GF-D8 (cell line): ENCODE data around the gene ESPN.
"Not testable (repeated sequence)": the region's sequence is repeated elsewhere in the genome, so short reads cannot be mapped to it uniquely, and the experiment has no call there.

Source experiments
- DNase-seq: peaks from one replicate; lab custom pipeline; 2025; lab: John Stamatoyannopoulos, UW

ESPN gene

GRCh38 chr1:6427441-6428390, 3.1 kb downstream of the ESPN start:
- no peak for DNase-seq

DNA sequence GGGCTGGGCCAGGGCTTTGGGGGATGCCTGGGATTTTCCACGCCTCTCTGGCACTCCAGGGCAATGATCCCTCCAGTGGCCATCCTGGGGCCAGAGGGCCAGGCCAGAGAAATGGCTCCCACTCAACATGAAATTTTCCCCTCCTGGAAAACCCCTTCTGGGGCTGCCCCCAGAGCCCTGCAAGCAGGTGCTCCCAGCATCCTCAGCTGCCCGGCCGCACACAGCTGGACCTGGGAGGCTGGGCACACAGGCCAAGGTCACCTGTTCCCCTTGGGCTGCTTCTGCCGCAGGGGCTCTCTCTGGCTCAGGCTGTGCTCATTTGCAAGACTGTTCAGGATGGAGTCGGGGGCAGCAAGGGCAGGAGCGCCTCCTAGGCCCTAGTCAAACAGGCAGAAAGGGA, 3.9 kb downstream of the ESPN start:
- not testable (repeated sequence) for DNase-seq

DNA sequence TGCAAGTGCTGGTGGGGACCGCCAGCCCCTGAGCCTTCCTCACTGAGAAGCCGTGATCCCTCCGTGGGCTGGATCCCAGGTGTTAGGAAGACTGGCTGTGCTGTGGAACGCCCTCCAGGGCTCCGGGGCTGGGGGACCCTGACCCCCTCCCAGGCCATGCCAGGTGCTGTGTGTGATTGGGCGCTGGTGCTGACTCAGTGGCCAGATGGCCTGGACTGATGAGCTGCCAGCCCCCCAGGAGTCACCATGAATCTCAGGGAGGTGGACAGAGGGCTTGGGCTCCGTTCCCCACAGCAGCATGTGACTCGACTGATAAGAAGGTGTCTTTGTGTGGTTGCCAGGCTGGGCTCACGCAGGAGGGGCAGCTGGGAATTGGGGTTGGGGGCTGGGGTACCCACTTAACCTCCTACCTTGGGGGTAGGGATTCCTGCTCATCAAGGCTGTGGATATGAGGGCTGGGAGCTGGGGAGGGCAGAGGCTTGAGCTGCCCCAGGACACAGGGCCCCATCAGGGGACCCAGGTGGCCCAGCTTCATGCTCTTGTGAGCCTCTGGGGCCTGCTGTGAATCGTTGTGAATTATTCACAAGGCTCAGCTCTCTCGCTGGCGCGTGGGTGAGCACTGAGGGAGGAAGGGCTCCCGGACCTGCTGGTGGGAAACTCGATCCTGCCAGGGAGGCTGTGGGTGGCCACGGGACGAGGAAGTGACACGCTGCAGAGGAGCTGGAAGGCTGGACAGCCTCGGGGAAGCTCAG, 5.3 kb downstream of the ESPN start:
- not testable (repeated sequence) for DNase-seq

DNA sequence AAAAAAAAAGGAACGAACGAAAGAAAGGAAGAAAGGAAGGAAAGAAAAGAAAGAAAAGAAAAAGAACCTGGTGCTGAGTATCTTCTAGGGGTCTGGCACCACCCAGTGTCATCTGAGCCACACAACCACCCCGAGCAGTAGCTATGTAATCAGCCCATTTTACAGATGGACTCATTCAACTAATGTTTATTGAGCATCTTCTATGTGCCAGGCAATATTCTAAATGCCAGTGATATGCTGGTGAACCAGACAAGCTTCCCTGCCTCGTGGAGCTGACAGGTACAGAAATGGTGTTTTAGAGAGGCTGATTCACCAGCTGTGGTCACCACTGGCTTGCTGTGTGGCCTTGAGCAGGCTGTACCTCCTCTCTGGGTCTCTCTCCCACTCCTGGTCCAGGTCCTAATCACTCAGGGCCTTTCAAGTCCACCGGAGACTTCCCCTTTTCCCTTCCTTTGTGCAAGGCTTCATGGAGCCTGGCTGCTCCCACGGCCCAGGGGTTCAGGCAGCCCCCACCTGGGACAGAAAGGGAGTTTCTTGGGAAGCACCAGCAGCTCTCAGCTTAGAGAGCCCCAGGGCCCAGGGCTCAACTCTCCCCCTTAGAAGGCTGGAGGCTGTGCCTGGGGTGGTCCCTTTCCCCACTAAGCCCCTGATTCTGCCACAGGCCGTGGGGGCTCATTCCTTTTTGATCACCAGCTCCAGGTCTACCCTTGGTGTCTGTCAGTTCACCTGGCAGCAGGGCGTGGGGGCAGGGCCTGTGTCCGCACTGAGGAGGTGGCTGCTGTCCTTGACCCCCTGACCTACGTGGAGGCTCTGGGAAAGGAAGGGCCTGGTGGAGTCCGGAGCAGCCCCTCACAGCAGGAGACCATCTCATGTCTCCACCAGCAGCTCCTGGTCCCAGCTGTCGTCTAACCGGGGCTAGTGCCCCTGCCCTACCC, 7.3 kb downstream of the ESPN start:
- not testable (repeated sequence) for DNase-seq

DNA sequence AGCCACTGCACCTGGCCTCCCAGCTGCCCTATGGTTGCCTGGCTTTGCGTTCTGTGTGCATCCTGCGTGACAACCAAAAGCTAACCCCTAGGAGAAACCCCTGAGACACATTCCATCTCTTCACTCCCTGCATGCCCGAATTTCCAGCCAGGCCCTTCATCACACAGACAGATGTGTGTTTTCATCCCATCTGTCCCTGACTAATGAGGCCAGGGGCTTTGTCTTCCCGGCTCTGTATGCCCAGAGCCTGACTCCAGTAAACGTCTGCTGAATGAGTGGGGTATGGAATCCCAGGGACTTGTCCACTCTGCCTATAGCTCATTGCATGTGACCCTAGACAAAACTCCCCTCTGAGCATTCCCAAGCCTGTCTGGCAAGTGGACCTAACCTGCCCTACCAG, 9.6 kb downstream of the ESPN start:
- no peak for DNase-seq

DNA sequence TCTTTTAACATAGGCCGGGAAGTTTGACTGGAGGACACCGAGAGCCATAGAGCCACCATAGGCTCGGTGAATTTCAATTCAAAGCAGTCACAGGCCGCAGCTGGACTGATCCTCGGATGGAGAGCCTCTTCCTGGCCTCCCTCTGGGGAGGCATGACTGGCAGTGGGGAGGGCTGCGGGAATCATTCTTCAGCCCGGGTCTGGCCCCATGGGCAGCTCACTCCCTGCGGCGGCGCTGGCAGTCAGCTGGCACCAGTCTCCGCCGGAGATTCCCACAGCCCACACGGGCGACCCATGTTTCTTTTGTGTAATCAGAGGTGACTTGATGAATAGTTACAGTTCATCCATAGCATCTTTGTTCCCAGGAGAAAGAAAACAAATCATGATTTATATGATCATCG, 10.6 kb downstream of the ESPN start:
- DNase-seq: no peak

DNA sequence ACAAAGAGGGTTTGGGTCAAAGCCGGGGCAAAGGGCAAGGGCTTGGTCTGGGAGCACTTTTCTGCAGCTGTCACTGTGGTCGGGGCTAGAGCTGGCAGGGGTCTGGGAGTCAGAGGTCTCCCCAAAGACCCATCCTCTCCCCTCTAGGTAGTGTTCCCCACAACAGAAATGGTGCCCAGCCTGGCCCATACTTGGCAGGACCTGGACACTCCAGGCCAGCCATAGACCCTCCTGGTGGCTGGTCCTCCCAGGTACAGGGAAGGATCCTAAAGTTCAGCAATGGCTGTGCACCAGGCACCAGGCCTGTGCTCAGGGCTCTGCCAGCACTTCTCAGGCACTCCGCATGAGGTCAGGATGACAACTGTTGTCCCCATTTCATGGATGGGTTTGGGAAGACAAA, 11.0 kb downstream of the ESPN start:
- DNase-seq: no peak

- DNase-seq: not testable (repeated sequence)
Observed at GRCh38 chr1:6436277-6436676, 11.7 kb downstream of the ESPN start.

DNA sequence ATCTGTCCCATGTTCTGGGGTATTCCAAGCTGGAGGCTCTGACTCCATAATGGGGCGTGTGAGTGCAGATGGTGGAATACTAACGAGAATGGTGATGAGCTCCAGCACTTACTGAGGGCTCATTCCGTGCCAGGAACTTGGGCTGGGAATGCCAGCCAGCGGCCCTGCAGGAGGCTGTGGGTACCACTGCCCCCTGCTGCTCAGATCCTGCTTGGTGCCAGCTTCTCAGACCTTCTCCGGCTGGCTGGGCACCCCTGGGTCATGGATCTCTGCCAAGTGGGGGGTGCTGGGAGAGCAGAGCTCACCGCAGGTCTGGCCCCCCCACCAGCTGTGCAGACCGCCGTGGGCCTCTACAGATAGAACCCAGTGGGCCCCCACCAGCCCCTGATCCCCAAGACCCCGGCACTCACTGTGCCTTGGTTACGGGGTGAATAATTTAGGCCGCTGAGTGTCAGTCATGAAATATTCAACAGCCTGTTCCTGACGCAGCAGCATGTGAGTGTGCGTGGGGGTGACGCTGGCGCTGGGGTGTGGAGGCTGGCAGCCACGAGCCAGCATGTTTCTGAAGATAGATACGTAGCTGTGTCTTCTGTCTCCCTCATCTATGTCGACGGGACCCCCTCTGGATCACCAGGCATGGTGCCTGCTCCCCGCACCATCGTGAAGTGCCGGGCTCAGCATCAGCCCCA, 12.6 kb downstream of the ESPN start:
- not testable (repeated sequence) for DNase-seq

DNA sequence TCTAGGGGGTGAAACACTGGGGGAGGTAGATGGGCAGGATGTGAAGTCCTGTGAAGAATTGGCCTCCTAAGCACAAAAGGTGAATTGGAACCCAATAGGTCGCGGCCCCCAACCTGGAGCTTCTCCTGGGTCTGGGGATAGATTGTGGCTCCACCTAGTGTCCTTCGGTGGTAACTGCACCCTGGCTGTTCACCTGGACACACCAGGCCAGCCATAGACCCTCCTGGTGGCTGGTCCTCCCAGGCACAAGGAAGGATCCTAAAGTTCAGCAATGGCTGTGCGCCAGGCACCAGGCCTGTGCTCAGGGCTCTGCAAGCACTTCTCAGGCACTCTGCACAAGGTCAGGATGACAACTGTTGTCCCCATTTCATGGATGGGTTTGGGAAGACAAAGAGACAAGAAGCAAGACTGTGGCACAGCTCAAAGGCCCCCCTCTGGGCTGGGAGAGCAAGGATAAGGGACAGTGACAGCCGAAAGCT, 13.5 kb downstream of the ESPN start:
- DNase-seq: no peak

GRCh38 chr1:6440198-6441126, 15.9 kb downstream of the ESPN start:
- no peak for DNase-seq

GRCh38 chr1:6441586-6441985, 17.0 kb downstream of the ESPN start:
- no peak for DNase-seq

DNA sequence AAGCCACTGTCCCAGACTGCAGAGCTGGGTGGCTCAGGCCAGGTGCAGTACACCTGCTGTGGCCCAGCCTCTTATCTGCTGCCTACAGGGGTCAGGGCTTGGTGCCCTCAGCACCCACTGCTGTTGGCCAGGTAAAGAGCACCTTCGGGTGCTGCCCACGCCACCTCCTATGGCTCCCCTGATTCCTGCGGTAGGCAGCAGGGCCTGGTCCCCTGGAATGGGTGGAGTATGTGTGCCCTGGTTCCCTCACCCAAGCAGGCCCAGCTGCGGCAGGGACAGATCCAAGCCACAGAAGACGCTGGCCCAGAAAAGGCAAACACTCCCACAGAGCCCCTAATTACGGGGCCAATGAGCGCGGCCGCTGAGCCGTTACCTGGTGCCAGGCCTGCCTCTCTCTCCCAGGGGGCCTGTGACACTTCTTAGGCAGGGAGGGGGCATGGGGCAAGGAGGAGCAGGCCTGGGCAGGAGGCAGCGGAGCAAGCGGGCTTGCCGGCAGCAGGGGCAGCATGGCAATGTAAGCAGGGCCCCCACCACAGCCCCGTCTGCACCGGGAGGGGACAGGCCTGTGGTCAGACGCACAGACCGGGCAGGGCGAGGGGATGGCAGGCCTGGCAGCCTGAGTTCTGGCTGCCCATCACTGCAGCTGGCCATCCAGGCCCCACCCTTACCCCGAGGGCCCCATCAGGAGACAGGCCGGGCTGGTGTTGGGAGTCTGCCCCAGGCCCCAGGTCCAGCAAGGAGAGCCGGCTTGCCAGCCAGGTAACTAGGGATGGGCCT, 19.0 kb downstream of the ESPN start:
- DNase-seq: no peak

DNA sequence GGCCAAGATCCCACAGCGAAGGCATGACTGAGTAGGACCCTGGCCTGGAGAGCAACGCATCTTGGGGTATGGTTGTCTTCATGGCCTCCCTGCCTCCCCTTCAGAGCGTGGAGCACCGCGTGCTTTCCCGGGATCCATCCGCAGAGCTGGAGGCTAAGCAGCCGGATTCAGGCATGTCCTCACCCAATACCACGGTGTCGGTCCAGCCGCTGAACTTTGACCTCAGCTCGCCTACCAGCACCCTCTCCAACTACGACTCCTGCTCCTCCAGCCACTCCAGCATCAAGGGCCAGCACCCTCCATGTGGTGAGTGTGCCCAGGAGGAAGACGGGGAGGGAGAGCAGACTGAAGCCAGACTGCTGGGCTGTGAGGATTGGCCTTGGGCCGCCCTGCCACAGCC, 19.8 kb downstream of the ESPN start:
- DNase-seq: no peak

DNA sequence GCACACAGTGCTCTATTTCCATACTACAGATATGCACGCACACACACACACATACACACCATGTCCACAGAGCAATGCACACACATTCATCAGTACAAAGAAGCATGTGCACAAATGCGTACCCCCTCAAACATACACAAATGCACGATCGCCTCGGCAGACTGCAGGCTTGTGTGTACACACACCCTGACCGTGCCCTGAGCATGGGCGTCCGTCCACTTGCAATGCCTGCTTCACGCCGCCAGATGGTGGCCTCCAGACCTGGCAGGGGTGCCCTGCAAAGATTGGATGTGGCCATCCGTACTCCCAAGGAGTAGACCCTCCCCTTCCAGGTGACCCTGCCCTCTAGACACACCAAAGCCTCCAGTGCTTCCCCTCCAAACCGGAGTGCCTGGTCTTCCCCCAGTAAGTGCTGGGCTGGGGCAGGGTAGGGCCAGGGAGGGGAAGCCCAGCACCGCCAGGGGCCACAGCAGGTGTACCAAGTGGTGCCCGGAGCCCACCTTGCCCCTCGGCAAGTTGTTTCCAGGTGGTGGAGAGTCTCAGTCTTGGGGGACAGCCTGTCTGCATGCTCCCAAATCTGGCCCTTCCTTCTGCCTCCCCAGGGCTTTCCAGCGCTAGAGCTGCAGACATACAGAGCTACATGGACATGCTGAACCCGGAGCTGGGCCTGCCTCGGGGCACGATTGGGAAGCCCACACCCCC, 20.6 kb downstream of the ESPN start:
- no peak for DNase-seq

DNA sequence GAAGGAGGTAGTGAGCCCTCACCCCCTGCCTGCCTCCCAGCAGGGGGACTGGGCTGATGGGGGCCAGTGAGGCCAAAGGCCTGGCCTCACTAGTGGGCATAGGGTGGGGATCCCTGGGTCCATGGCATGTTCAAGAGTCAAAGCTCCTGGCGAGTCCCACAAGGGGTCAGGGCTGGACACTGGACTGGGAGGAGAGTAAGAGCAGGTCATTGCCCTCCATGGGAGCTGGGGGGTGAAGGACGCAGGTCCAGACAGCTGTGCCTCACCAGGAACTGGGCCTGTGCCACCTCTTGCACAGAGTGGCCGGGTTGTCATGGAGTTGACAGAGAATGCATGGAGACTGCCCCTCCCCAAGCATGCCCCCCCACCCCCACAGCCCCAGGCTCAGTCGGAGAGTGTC, 21.4 kb downstream of the ESPN start:
- DNase-seq: not testable (repeated sequence)

DNA sequence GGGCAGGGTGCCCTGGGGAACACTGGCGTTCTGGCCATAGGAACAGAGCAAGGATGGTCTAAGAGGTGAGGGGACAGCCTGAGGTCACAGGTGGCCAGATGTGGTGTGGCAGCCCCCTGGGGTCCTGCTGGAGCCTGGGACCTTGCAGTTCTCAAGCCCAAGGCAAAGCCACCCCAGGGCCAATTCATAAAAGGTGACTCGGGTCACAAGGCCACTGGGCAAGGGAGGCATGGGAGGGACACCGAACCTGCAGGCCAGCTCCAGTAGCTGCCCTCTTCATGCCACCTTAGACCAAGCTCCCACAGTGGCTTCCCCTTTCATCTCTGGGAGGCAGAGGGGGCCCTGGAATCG, 22.1 kb downstream of the ESPN start:
- DNase-seq: no peak

DNA sequence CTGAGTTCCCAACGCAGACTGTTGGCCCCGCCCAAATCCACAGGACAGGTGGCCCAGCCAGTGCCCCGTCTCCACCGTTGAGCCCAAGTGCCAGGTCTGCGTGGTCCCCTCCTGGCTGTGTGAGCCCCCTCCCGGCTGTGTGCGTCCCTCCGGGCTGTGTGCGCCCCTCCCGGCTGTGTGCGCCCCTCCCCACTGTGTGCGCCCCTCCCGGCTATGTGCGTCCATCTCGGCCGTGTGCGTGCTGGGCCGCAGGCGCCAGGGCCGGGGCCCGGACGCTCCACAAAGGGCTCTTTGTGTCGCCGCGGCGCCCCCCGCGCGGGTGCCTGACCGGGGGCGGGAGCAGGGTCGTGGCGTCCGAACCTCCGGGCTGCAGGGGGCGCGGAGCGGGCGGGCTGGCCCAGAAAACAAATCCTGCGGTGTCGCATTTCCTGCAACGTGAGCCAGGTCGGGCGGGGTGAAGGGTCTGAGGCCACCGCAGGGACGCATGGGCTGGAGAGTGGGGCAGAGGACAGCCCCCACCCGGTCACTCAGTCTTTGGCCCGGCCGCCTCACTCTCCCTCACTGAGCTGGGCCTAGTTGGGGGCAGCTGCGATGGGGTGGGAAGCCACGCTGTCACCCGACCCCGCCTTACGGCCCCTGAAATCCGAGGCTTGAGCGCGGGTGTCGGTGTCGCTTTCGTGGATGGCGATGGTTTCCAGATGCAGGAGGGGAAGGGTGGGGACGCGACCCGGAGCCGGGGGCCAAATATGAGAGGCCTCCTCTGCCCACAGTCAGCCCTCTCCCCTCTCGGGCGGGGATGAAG, 22.6 kb downstream of the ESPN start:
- no peak for DNase-seq
